SK-N-MC (cell line): ENCODE measurements around the gene GREB1.

Source experiments
- DNase-seq: peaks from one replicate; pipeline ENCODE4 v3.0.0-alpha.2; 2011; ENCODE audit warnings: low read depth, low spot score
- H3K27ac ChIP-seq: fragments of 200-600 bp; sonication (generic); 2 replicates; pipeline ENCODE4 v1.5.1; 2016; ENCODE audit warnings: mixed run types
- H3K36me3 ChIP-seq: fragments of 200-600 bp; sonication (generic); 2 replicates; pipeline ENCODE4 v1.6.1; 2017; ENCODE audit warnings: antibody characterized with exemption, low read length, mixed read lengths; ENCODE audit not compliant: insufficient read depth
- H3K4me3 ChIP-seq: fragments of 200-600 bp; sonication (generic); 2 replicates; pipeline ENCODE4 v1.5.1; 2016
- H3K9ac ChIP-seq: fragments of 200-600 bp; sonication (generic); 2 replicates; pipeline ENCODE4 v1.8.0; 2017; ENCODE audit warnings: mixed run types, mixed read lengths; ENCODE audit not compliant: insufficient read length
- H3K9me3 ChIP-seq: fragments of 200-600 bp; sonication (generic); 2 replicates; pipeline ENCODE4 v1.6.1; 2017; ENCODE audit warnings: low read depth, mild to moderate bottlenecking, antibody characterized with exemption, low read length, moderate library complexity, mixed read lengths
- EZH2 ChIP-seq: fragments of 200-600 bp; sonication (generic); IDR thresholded peaks from one replicate; pipeline ENCODE4 v1.6.1; 2017; ENCODE audit warnings: antibody characterized with exemption
- FOXP2 ChIP-seq: optimal IDR thresholded peaks from 2 replicates; pipeline ENCODE3; 2011; ENCODE audit warnings: mild to moderate bottlenecking, moderate library complexity; ENCODE audit not compliant: insufficient read depth; ENCODE audit errors: extremely low read length, control extremely low read depth
- POLR2AphosphoS5 ChIP-seq: IDR thresholded peaks from 2 replicates; pipeline ENCODE4 v1.6.1; 2012; ENCODE audit warnings: mild to moderate bottlenecking, low read depth, low read length, borderline replicate concordance

The GREB1 gene, protein sequence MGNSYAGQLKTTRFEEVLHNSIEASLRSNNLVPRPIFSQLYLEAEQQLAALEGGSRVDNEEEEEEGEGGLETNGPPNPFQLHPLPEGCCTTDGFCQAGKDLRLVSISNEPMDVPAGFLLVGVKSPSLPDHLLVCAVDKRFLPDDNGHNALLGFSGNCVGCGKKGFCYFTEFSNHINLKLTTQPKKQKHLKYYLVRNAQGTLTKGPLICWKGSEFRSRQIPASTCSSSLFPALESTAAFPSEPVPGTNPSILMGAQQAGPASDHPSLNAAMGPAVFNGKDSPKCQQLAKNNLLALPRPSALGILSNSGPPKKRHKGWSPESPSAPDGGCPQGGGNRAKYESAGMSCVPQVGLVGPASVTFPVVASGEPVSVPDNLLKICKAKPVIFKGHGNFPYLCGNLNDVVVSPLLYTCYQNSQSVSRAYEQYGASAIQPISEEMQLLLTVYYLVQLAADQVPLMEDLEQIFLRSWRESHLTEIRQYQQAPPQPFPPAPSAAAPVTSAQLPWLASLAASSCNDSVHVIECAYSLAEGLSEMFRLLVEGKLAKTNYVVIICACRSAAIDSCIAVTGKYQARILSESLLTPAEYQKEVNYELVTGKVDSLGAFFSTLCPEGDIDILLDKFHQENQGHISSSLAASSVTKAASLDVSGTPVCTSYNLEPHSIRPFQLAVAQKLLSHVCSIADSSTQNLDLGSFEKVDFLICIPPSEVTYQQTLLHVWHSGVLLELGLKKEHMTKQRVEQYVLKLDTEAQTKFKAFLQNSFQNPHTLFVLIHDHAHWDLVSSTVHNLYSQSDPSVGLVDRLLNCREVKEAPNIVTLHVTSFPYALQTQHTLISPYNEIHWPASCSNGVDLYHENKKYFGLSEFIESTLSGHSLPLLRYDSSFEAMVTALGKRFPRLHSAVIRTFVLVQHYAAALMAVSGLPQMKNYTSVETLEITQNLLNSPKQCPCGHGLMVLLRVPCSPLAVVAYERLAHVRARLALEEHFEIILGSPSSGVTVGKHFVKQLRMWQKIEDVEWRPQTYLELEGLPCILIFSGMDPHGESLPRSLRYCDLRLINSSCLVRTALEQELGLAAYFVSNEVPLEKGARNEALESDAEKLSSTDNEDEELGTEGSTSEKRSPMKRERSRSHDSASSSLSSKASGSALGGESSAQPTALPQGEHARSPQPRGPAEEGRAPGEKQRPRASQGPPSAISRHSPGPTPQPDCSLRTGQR (N-terminal part only)

DNA sequence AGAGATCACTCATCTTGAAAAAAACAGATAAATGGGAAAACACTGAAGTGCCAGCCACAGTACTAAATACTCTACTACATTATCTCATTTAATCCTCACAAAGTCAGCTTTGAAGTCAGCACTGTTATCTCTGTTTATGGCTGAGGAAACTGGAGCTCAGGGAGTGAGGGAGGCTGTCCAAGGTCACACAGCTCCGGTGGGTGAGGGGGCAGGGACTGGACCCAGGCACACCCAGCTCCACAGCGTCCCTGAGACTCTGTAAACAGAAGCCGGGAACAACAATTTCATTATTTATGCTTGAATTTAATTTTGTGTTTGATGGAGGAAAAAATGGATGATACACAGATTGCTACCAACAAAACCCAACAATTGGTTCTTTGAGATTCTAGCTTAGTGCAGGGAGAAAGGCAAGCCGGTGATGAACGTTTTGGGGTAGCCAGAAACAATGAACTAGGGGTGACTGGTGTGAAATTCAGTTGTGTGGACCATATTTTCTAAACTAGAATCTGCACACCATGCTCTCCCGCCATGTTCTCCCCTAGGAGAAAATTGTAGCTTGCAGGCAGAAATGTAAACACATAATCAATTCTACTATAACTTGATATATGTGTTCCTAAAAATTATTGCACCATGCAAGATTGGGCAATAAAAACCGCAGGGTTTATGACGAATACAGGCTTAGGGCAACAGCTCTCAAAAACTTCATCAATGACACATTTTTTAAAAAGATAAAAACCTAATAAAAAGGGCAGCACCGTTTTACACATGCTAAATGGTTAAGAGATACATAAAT is at the start of gene GREB1:
GREB1 (plus strand) TSS at position 768 of the 793 bp plus-strand sequence. CDS start 22,570 bp downstream, outside the sequence.
- H3K36me3 ChIP-seq: no peaks in the 10 kb centered on the region
- TF ChIP-seq EZH2 (no peak), FOXP2 (no peak), POLR2AphosphoS5 (no peak)
- no peak within 1 kb of the TSS for H3K27ac ChIP-seq
- peak; percentile 60 for DNase-seq
- H3K9ac ChIP-seq: no peak within 1 kb of the TSS
- H3K4me3 ChIP-seq: peak within 1 kb of the TSS; percentile 27; the same call in 1 of the 2 replicates
- H3K9me3 ChIP-seq: no peaks in the 10 kb centered on the region

DNA sequence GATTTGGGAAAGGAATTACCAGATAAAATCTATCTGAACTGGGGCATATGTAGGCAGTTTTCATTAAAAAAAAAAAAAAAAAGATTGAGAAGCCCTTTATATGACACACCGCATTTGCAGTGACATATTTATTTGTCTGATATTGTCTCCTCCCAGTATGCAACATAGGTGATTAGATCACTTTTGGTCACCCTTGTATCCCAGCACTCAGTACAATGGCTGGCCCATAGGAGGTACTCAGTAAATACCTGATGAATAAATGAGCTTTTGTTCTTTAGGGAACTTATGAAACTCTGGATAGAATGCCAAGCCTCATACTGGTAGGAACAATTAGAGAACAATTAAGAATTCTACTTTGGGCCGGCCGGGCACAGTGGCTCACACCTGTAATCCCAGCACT is 45.0 kb upstream of the GREB1 start:
- H3K27ac ChIP-seq: no peak overlapping the region
- DNase-seq: no peak
- no peak overlapping the region for H3K4me3 ChIP-seq
- no peaks in the 10 kb centered on the region for H3K36me3 ChIP-seq
- H3K9me3 ChIP-seq: no peaks in the 10 kb centered on the region
- TF ChIP-seq POLR2AphosphoS5 (no peak), EZH2 (no peak), FOXP2 (no peak)
- no peak overlapping the region for H3K9ac ChIP-seq

DNA sequence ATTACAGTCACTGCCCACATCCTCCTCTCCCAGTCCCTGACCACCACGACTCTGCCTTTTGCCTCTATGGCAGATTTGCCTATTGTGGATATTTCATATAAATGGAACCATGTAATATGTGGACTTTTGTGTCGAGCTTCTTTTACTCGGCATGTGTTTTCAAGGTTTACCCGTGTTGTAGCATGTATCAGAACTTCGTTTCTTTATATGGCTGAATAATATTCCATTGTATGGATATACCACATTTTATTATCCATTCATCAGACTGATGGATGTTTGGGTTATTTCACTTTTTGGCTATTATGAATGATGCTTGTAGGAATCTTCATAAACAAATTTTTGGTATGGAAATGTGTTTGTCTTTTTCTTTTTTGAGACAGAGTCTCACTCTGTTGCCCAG is 43.7 kb upstream of the GREB1 start:
- Histone ChIP-seq H3K4me3 (no peak overlapping the region), H3K9me3 (no peaks in the 10 kb centered on the region), H3K36me3 (no peaks in the 10 kb centered on the region), H3K27ac (no peak overlapping the region), H3K9ac (no peak overlapping the region)
- TF ChIP-seq FOXP2: no peak
- no peak for TF ChIP-seq EZH2
- no peak for TF ChIP-seq POLR2AphosphoS5
- no peak for DNase-seq

DNA sequence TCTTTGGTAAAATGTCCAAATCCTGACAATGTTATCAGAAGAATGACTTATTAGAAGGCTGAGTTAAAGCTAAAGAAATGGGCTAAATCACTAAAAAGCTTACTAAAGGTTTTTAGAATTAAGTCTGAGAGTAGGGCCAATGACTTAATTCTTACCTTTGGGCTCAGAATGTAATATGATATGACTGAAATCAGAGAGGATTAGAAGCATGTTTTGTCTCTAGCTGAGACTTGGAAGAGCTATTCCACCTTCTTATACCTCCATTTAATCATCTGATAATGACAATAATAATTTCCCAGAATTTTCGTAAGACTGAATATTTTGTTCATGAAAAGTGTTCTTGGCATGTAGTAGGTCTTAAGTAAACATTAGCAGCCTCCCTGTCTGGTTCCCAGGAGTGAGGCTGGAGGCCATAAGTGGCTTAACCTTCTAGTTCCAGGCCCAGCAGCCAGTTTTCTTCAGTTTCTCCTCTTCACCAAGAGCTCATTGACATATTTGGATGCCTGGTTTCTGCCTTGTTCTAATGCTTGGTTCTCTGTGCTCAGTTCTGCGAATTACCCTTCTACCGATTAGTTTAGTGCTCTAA is 42.4 kb upstream of the GREB1 start:
- Histone ChIP-seq H3K9me3 (no peaks in the 10 kb centered on the region), H3K4me3 (no peak overlapping the region), H3K36me3 (no peaks in the 10 kb centered on the region), H3K27ac (no peak overlapping the region), H3K9ac (no peak overlapping the region)
- no peak for DNase-seq
- TF ChIP-seq POLR2AphosphoS5 (no peak), FOXP2 (no peak), EZH2 (no peak)

DNA sequence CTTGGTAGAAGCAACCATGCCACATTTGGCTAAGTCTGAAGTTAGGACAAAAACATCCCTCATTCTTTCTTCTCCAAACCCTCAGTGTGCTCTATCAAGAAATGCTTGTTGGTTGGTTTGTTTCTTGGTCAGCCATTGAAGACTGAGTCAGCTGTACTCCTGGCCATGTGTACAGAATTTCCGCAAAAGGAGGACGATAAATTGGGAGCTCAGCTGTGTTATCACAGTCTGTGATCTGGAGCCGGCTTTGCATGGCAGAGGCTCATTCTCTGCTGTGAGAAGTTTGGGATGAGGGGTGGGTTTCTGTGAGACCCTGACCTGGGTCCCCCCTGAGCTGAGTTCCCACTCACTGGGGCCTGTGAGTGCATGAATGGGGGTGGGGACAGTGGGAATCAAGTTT is 41.6 kb upstream of the GREB1 start:
- TF ChIP-seq EZH2 (no peak), POLR2AphosphoS5 (no peak), FOXP2 (no peak)
- no peak overlapping the region for H3K27ac ChIP-seq
- no peak overlapping the region for H3K4me3 ChIP-seq
- no peaks in the 10 kb centered on the region for H3K9me3 ChIP-seq
- DNase-seq: no peak
- no peaks in the 10 kb centered on the region for H3K36me3 ChIP-seq
- H3K9ac ChIP-seq: no peak overlapping the region

DNA sequence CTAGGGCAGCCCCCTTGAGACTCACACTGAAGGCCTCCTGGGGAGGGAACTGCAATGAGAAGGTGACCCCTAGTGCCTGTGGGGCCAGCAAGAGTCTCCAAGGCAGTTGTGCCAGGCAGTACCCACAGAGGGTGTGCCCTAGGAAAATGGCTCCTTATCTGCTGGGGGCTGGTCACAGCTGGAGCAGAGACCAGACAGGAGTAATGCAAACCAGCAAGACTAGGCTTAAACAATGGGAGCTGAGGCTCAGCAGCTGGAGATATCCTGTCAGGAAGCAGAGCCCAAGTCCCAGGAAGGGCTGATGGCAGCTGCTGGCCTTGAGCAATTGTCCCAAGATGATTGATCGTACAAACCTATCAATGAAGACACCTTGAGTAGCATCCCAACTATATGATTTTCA is 41.1 kb upstream of the GREB1 start:
- Histone ChIP-seq H3K27ac (no peak overlapping the region), H3K36me3 (no peaks in the 10 kb centered on the region), H3K9me3 (no peaks in the 10 kb centered on the region), H3K4me3 (no peak overlapping the region), H3K9ac (no peak overlapping the region)
- no peak for DNase-seq
- no peak for TF ChIP-seq POLR2AphosphoS5
- TF ChIP-seq FOXP2: no peak
- no peak for TF ChIP-seq EZH2

DNA sequence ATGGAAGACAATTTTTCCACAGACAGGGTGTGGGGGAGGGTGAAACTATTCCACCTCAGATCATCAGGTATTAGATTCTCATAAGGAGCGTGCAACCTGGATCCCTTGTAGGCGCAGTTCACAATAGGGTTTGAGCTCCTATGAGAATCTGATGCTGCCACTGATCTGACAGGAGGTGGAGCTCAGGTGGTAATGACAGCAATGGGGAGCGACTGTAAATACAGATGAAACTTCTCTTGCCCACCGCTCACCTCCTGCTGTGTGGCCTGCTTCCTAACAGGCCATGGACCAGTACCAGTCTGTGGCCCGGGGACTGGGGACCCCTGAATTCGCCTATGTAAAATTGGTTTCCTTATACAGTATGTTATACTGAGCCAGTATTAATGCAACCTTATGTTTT is 40.6 kb upstream of the GREB1 start:
- no peaks in the 10 kb centered on the region for H3K36me3 ChIP-seq
- H3K4me3 ChIP-seq: no peak overlapping the region
- no peak for TF ChIP-seq EZH2
- TF ChIP-seq FOXP2: no peak
- TF ChIP-seq POLR2AphosphoS5: no peak
- DNase-seq: no peak
- H3K27ac ChIP-seq: no peak overlapping the region
- H3K9me3 ChIP-seq: no peaks in the 10 kb centered on the region
- no peak overlapping the region for H3K9ac ChIP-seq
